HG03460 (cell line): ENCODE measurements around the gene LRRC3C.
"Not testable (repeated sequence)": the region's sequence is repeated elsewhere in the genome, so short reads cannot be mapped to it uniquely, and the experiment has no call there.

Experiments used
- ATAC-seq: cut with Tn5 transposase; IDR thresholded peaks from one replicate; pipeline ENCODE4 v1.9.1; 2021; ENCODE audit not compliant: unreplicated experiment

LRRC3C gene, protein sequence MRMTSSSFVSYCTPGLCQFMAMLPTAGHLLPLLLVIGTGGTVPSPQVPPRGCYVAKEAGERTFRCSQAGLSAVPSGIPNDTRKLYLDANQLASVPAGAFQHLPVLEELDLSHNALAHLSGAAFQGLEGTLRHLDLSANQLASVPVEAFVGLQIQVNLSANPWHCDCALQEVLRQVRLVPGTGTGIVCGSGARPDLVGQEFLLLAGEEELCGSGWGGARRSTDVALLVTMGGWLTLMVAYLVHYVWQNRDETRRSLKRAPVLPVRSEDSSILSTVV

GRCh38 chr17:39927101-39927928 is at the start of gene LRRC3C, which contains the start of gene ORMDL3:
Gene LRRC3C (plus strand): TSS chr17:39927732. CDS start chr17:39941524, 13,792 bp downstream.
Gene ORMDL3 (minus strand): TSS chr17:39927601. CDS start chr17:39924203, 3,398 bp downstream.
- peak; percentile 71 for ATAC-seq

DNA sequence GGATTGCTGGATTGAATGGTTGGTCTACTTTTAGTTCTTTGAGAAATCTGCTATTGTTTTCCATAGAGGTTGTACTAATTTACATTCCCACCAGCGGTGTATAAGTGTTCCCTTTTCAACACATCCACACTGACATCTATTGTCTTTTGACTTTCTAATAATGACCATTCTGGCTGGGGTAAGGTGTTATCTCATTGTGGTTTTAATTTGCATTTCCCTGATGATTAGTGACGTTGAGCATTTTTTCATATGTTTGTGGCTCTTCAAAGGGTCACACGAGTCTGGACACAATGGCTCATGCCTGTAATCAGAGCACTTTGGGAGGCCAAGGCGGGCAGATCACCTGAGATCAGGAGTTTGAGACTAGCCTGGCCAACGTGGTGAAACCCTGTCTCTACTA is 41.4 kb upstream of the LRRC3C start:
- not testable (repeated sequence) for ATAC-seq

DNA sequence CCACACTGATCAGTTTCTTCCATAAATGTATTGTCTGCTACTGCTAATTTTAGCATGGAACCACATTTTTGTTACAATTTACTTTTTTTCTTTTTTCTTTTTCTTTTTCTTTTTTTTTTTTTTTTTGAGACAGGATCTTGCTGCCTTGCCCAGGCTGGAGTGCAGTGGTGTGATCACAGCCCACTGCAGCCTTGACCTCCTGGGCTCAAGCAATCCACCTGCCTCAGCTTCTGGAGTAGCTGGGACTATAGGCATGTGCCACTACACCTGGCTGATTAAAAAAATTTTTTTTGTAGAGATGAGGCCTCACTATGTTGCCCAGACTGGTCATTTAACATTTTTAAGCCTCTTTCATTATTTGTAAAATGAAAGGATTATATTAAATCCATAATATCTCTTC is 40.5 kb upstream of the LRRC3C start:
- ATAC-seq = no peak

- no peak for ATAC-seq
These were observed 38.3 kb upstream of the LRRC3C start for GRCh38 chr17:39889200-39889599.

DNA sequence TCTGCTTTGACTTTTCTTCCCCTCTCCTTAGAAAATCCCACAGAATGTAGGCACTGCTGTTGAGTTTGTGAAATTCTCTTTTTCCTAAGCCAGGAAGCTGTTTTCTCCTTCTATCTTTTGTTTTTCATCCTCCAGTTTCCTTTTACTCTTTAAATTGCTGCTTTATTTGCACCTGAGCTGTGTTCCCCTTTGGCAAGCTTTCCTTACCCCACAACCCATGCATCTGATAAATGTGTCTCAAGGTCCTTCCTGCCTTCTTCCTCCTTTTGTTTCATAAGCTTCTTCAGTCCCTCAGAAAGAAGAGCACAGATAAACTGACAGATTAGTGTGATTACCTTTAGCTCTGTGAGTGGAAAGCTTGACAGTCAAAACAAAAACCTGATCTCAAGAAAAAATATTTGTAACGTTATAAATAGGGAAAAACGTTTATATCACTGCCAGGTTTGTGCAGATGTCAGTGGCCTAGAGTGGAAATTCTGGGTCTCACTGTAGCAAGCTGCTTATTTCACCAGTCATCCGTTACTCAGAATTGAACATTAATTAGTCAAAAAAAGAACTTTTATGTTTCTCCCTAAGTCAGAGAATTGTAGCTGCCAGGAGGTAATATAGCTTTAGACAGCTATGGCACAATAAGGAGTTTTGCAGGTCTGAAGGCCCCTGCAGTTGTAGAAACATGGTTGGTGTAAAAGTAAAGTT is 32.7 kb upstream of the LRRC3C start:
- no peak for ATAC-seq

GRCh38 chr17:39898088-39898487 is 29.4 kb upstream of the LRRC3C start:
- no peak for ATAC-seq

- ATAC-seq = no peak
These were observed 28.3 kb upstream of the LRRC3C start for GRCh38 chr17:39899215-39899614.

DNA sequence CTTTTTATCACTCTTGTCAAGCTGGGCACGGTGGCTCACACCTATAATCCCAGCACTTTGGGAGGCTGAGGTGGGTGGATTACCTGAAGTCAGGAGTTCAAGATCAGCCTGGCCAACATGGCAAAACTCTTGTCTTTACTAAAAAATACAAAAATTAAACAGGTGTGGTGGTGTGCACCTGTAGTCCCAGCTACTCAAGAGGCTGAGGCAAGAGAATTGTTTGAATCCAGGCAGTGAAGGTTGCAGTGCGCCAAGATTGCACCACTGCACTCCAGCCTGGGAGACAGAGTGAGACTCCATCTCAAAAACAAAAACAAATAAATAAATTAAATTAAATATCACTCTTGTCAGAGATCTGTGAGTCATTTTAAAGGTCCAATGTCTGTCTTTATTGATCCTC is 25.5 kb upstream of the LRRC3C start:
- ATAC-seq = not testable (repeated sequence)

- ATAC-seq = no peak
These were observed 24.2 kb upstream of the LRRC3C start for GRCh38 chr17:39903158-39903884.

GRCh38 chr17:39904990-39905288 is 22.6 kb upstream of the LRRC3C start:
- ATAC-seq = no peak

DNA sequence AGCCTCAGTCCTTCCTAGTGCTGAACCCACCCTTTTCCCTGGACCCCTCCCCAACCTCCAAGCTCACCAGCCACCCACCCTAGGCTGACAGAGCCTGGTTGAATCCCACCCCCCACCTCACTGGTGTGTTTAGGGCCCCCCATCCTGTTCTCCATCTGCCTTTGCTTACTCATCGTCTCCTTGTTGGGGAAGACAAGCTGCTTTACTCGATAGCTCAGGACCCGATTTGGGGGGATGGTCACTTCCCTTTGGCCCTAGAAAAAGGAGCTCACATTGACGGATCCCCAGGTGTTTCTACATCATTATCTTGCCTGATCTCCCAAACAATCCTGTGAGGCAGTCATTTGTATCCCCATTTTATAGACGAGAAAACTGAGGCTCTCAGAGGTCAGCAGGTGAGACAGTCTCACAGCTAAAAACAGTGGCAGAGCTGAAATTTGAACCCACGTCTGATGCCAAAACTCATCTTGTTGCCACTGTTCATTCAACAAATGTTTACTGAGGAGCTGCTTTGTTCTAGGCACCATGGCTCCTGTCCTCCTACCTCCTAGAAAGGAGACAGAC is 18.7 kb upstream of the LRRC3C start:
- no peak for ATAC-seq

DNA sequence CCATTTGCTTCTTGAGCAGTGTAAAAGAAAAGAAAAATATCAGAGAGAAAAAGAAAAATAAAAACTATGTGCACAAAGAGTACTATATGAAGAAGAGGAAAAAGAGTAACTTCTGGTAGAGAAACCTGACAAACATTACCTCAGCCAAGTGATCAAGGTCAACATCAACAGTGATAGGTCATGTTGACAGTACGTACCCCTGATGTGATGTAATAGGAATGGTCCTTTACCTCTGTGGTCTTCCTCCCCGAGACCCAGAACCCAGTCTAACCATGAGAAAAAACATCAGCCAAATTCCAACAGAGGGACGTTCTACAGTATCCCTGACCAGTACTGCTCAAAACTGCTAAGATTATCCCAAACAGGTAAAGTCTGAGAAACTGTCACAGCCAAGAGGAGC is 13.5 kb upstream of the LRRC3C start:
- ATAC-seq = no peak

DNA sequence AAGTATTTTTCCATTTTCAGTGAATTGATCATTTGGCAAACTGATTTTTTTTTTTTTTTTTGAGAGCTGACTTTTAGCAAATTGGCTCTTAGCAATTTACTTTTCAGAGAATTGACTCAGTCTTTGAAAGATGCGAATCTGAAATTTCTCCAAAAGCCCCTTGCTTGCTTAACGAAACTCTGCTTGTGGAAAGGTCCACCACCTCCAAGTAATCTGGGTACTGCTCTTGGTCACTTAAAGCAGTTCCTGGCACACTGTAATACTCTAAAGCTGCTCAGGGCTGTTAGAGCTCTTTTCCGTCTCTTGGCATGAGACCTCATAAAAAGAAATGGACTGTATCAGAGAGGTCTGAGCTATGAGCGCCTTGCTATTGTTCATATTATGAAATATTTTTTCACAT is 12.0 kb upstream of the LRRC3C start:
- ATAC-seq = no peak

DNA sequence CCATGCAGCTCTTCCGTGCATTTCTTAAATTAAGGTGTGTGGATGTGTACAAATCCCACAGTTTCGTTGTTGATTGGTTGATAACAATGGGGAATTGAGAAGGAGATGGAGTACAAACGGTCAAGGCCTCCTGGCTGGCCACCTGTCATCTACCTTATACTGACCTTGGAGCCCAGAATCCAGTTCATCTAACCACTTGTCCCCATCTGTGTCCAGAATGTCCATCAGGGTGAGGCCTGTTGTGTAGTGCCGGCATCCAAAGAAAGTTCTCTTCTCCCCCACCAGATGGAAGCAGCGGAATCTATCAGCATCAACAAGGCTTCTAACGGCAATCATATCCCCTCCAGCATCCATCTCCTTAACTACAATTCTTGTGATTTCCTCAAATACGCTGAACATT is 10.6 kb upstream of the LRRC3C start:
- no peak for ATAC-seq

DNA sequence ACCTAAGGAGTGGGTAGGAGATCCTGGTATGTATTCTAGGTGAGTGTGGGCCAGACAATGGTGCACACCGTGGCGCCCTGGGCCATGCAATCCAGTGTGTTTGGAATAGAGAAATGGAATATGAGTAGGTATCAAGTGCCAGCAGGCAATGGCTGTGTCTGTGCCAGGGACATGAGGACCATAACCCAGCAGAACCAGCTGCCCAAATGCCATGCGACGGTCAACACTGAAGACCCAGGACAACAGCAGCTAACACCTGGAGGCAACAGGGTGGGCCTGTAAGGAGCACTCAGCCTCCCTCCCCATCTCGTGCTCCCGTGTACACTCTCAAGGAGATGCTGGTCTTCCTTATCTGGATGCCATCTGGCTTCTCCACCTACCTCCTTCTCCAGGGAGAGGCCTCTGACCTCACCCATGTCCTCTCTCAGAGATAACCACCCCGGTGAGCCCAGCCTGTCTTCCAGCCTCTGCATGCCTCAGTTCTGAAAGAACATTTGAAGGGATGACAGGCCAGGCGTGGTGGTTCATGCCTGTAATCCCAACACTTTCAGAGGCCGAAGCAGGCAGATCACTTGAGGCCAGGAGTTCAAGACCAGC is 8.3 kb upstream of the LRRC3C start:
- ATAC-seq = no peak

- no peak for ATAC-seq
These were observed 7.0 kb upstream of the LRRC3C start for GRCh38 chr17:39920218-39921210.

- ATAC-seq = no peak
These were observed 6.2 kb upstream of the LRRC3C start for GRCh38 chr17:39921323-39921722.

GRCh38 chr17:39922006-39922405 is 5.5 kb upstream of the LRRC3C start:
- no peak for ATAC-seq

DNA sequence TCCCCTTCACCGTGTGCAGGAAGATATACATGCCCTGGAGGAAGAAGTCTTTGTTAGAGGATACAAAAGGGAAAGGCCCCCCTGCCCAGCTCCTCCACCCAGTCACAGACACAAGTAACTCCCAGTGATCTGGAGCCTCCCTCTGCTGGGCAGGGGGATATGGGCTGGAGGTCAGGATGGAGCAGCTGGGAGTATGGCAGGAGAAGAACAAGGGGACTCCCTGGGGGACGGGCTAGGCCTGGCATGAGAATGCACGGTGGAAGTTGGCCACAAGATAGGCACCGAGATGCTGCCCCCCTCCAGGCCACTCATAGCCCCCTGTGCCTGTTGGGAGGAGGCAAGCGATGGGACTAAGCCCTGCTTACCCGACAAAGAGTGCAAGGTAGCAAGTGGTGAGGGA is 4.3 kb upstream of the LRRC3C start:
- ATAC-seq = no peak
